ENCODE results near the gene PPP2R2B. TPM values are rescaled to one million over a fixed set of nuclear protein-coding genes. Genes with fewer than 3 reads are reported as not detected.

PPP2R2B gene
- total and polyA plus RNA-seq, 2 of the 4 experiments (the other 2 are of a cell fraction), result not detected

DNA sequence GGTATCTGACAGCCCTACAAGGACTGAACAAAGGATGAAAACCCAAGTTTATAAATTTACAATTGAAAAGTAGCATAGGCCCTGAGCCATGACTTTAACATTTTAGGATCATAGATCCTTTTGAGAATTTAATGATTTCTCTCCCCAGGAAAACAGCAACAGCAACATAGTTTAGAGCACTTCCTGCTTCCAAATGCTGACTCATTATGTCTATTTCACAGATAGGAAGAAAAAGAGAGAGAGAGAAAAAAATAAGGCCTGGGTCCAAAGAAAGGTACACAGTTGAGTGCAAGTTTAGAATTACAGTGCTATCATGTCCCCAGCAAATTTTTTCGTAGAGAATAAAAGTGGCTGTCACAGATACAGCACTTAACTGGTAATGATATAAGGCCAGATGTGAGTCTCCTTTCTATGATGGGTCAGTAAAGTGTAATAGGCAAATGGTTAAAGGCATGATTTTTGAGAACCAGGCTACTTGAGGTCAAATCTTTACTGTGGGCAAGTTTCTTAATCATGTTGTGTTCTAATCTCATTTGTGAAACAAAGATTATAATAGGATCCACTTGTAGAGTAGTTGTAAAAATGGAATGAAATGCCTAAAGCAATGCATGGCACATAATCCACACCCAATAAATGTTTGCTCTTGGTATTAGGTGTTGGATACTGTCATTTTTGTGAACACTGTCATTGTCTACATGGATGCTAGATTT lies 12.3 kb upstream of the PPP2R2B start:
- H3K79me1 ChIP-seq (ENCODE audit: low read depth in 1 of 2, low read length in 2 of 2), result no peaks in the 10 kb centered on the region
- H3K9ac ChIP-seq (ENCODE audit: low read depth, low read length), result no peak overlapping the region
- H3K23ac ChIP-seq (ENCODE audit: low read depth, low read length), result no peak overlapping the region
- H2BK120ac ChIP-seq (ENCODE audit: low read depth, low read length), result no peak overlapping the region
- H3K4me2 ChIP-seq (ENCODE audit: low read depth, low read length), result no peak overlapping the region
- H3K9me1 ChIP-seq (ENCODE audit: insufficient read depth, low read length), result no peaks in the 10 kb centered on the region
- no peak overlapping the region for H2AK5ac ChIP-seq (ENCODE audit: low read depth, low read length)
- no peak overlapping the region for H3K14ac ChIP-seq (replicated peaks; ENCODE audit: low read depth, low read length)
- H3K9me3 ChIP-seq (ENCODE audit: control insufficient read depth, insufficient read depth, low read length), result no peaks in the 10 kb centered on the region
- H3K56ac ChIP-seq (ENCODE audit: extremely low read depth, insufficient read depth, low read length), result no peak overlapping the region
- no TSS peak for BruUV-seq (replicated peaks)
- H3K36me3 ChIP-seq (ENCODE audit: control insufficient read depth, insufficient read depth, low read length), result no peaks in the 10 kb centered on the region
- no peak overlapping the region for H2AFZ ChIP-seq (replicated peaks; ENCODE audit: low read length, poor library complexity)
- H3K27me3 ChIP-seq (ENCODE audit: control insufficient read depth, insufficient read depth, low read length), result no peaks in the 10 kb centered on the region
- in situ Hi-C loops (cut with MboI; ENCODE audit: low sequenced_read_pairs), result no loop called here
- CTCF ChIA-PET, result no interaction called here
- dilution Hi-C loops (cut with HindIII; ENCODE audit: low sequenced_read_pairs, unreplicated experiment), result no loop called here
- H3K27ac ChIP-seq (ENCODE audit: insufficient read depth, low read length), result no peak overlapping the region
- whole genome bisulfite sequencing, 2 experiments (ENCODE audit: extremely low coverage in 2 of 2, insufficient read length in 1 of 2), result 0% methylated on average over 1 of the region's 1 CpG; no CpG with 5 or more reads in 1 of the 2 experiments
- no peak overlapping the region for H2BK5ac ChIP-seq (ENCODE audit: low read depth, low read length, poor library complexity, severe bottlenecking)
- intact Hi-C loops (cut with micrococcal nuclease), result no loop called here
- no peak overlapping the region for H3K18ac ChIP-seq (ENCODE audit: low read depth, low read length)
- POLR2A ChIA-PET (ENCODE audit: unreplicated experiment), result no interaction called here
- DNase-seq, result no peak
- no peak overlapping the region for H2BK20ac ChIP-seq (ENCODE audit: low read depth, low read length)
- H3K4me3 ChIP-seq (ENCODE audit: insufficient read depth, low read depth, low read length), result no peak overlapping the region
- H4K20me1 ChIP-seq (ENCODE audit: insufficient read depth, low read length), result no peaks in the 10 kb centered on the region
- H4K8ac ChIP-seq (ENCODE audit: low read depth in 2 of 2, low read length in 2 of 2), result no peak overlapping the region
- no peak overlapping the region for H4K5ac ChIP-seq (ENCODE audit: low read depth, low read length)
- H2AK9ac ChIP-seq (replicated peaks; ENCODE audit: low read depth, low read length, poor library complexity), result no peak overlapping the region
- H3K4me1 ChIP-seq (ENCODE audit: control insufficient read depth, insufficient read depth, low read length), result no peaks in the 10 kb centered on the region
- H4K91ac ChIP-seq (ENCODE audit: insufficient read depth, low read depth, low read length), result no peak overlapping the region
- no peak overlapping the region for H3K4ac ChIP-seq (ENCODE audit: low read depth, low read length)
- H2BK15ac ChIP-seq (ENCODE audit: low read depth, low read length), result no peak overlapping the region
- TF ChIP-seq FOS (IDR thresholded peaks at IDR 0.05; ENCODE audit: low read depth, low read length) (no peak), CEBPB (IDR thresholded peaks at IDR 0.05; ENCODE audit: low read depth, low read length) (no peak), ELK1 (IDR thresholded peaks at IDR 0.05; ENCODE audit: borderline replicate concordance, low read depth, low read length) (no peak), MAZ (IDR thresholded peaks at IDR 0.05; ENCODE audit: borderline replicate concordance, low read depth, low read length) (no peak), RAD21 (IDR thresholded peaks at IDR 0.05; ENCODE audit: low read length) (no peak), MAFK (IDR thresholded peaks at IDR 0.05; ENCODE audit: low read depth, low read length) (no peak), NFE2L2 (IDR thresholded peaks at IDR 0.05; ENCODE audit: low read depth, low read length) (no peak), CHD1 (IDR thresholded peaks at IDR 0.05; ENCODE audit: low read depth, low read length) (no peak), BHLHE40 (IDR thresholded peaks at IDR 0.05; ENCODE audit: low read depth, low read length) (no peak), SMC3 (IDR thresholded peaks at IDR 0.05; ENCODE audit: low read depth, low read length) (no peak), RFX5 (IDR thresholded peaks at IDR 0.05; ENCODE audit: low read depth, low read length) (no peak), POLR2A (IDR thresholded peaks at IDR 0.05; ENCODE audit: low read depth, low read length) (no peak), RCOR1 (IDR thresholded peaks at IDR 0.05; ENCODE audit: insufficient replicate concordance, low read length) (no peak), MXI1 (IDR thresholded peaks at IDR 0.05; ENCODE audit: borderline replicate concordance, low read depth, low read length) (no peak), CTCF (conservative IDR thresholded peaks at IDR 0.05; ENCODE audit: low read depth, low read length) (no peak)
- TF ChIP-seq, protein P1, sequence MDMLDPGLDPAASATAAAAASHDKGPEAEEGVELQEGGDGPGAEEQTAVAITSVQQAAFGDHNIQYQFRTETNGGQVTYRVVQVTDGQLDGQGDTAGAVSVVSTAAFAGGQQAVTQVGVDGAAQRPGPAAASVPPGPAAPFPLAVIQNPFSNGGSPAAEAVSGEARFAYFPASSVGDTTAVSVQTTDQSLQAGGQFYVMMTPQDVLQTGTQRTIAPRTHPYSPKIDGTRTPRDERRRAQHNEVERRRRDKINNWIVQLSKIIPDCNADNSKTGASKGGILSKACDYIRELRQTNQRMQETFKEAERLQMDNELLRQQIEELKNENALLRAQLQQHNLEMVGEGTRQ (IDR thresholded peaks at IDR 0.05; ENCODE audit: low read depth, low read length), result no peak
- ATAC-seq (ENCODE audit: low read depth), result no peak
